Astrocyte (in vitro differentiated cells and primary cell): ENCODE results near the gene MATN3. TPM values are rescaled to one million over a fixed set of nuclear protein-coding genes. Genes with fewer than 3 reads are reported as not detected.

Experiments
- DNase-seq: peaks from one replicate; pipeline ENCODE4 v3.0.0-alpha.2; 2010; ENCODE audit warnings: low read depth
- FAIRE-seq: peaks from 2 replicates; lab custom pipeline; 2011; peaks lifted over from hg19 to GRCh38; lab: Jason Lieb, UNC
- H2AFZ ChIP-seq: 2 replicates; pipeline ENCODE4 v1.6.0; 2012; ENCODE audit warnings: low read depth, low read length, inconsistent platforms
- H3K27ac ChIP-seq: 2 replicates; pipeline ENCODE4 v1.5.1; 2011; ENCODE audit warnings: low read depth, low read length, inconsistent platforms
- H3K27me3 ChIP-seq: 2 replicates; pipeline ENCODE4 v1.6.0; 2011; ENCODE audit warnings: low read length, inconsistent platforms; ENCODE audit not compliant: insufficient read depth
- H3K36me3 ChIP-seq: 2 replicates; pipeline ENCODE4 v1.5.1; 2011; ENCODE audit warnings: low read length, inconsistent platforms; ENCODE audit not compliant: insufficient read depth
- H3K4me1 ChIP-seq: 2 replicates; pipeline ENCODE4 v1.5.1; 2011; ENCODE audit warnings: low read length, inconsistent platforms; ENCODE audit not compliant: insufficient read depth
- H3K4me2 ChIP-seq: 2 replicates; pipeline ENCODE4 v1.6.0; 2012; ENCODE audit warnings: low read length, inconsistent platforms
- H3K4me3 ChIP-seq: 2 replicates; pipeline ENCODE4 v1.5.1; 2011; ENCODE audit warnings: low read depth, mild to moderate bottlenecking, low read length, inconsistent platforms; ENCODE audit not compliant: insufficient read depth
- H3K79me2 ChIP-seq: 2 replicates; pipeline ENCODE4 v1.6.0; 2012; ENCODE audit warnings: mild to moderate bottlenecking, low read length, inconsistent platforms; ENCODE audit not compliant: insufficient read depth
- H3K9ac ChIP-seq: 2 replicates; pipeline ENCODE4 v1.6.0; 2012; ENCODE audit warnings: mild to moderate bottlenecking, low read length, inconsistent platforms
- H3K9me3 ChIP-seq: 2 replicates; pipeline ENCODE4 v1.5.1; 2012; ENCODE audit warnings: low read depth, mild to moderate bottlenecking, low read length, inconsistent platforms; ENCODE audit not compliant: insufficient read depth
- H4K20me1 ChIP-seq: 2 replicates; pipeline ENCODE4 v1.6.0; 2012; ENCODE audit warnings: low read length, inconsistent platforms; ENCODE audit not compliant: insufficient read depth
- H3K27ac Mint-ChIP-seq: one replicate; pipeline ENCODE4 v1.8.0; 2021; ENCODE audit warnings: mild to moderate bottlenecking, mixed read lengths; ENCODE audit not compliant: unreplicated experiment
- H3K27me3 Mint-ChIP-seq: one replicate; pipeline ENCODE4 v1.8.0; 2021; ENCODE audit warnings: low read depth, mixed read lengths; ENCODE audit not compliant: unreplicated experiment
- H3K36me3 Mint-ChIP-seq: one replicate; pipeline ENCODE4 v1.8.0; 2021; ENCODE audit warnings: low read depth, mixed read lengths; ENCODE audit not compliant: unreplicated experiment
- H3K4me1 Mint-ChIP-seq: one replicate; pipeline ENCODE4 v1.8.0; 2021; ENCODE audit warnings: low read depth, mixed read lengths; ENCODE audit not compliant: unreplicated experiment
- H3K4me3 Mint-ChIP-seq: one replicate; pipeline ENCODE4 v1.8.0; 2021; ENCODE audit warnings: mild to moderate bottlenecking, moderate library complexity, mixed read lengths; ENCODE audit not compliant: unreplicated experiment
- H3K9me3 Mint-ChIP-seq: one replicate; pipeline ENCODE4 v1.8.0; 2021; ENCODE audit warnings: mild to moderate bottlenecking, mixed read lengths; ENCODE audit not compliant: unreplicated experiment
- CTCF ChIP-seq: IDR thresholded peaks from 2 replicates; pipeline ENCODE4 v1.5.1; 2011; ENCODE audit warnings: low read depth, mild to moderate bottlenecking, inconsistent platforms, low read length, moderate library complexity; ENCODE audit not compliant: insufficient read depth
- EZH2 ChIP-seq: IDR thresholded peaks from 2 replicates; pipeline ENCODE4 v1.6.1; 2012; ENCODE audit warnings: mild to moderate bottlenecking, low read length, inconsistent platforms; ENCODE audit not compliant: insufficient read depth
- total RNA-seq: library from RNA; stranded (reverse); gene quantifications from 2 replicates; pipeline ENCODE4 v1.2.1, GENCODE V29; 2021

Gene MATN3
- total RNA-seq, 1 donor from 2014 or later = 13.3 TPM

GRCh38 chr2:19942199-19942598 lies 70.3 kb downstream of the MATN3 start:
- H3K36me3 ChIP-seq = peaks cover 9% of the 10 kb centered on the region
- Mint-ChIP-seq H3K9me3 (no peaks in the 10 kb centered on the region), H3K27ac (no peak overlapping the region), H3K36me3 (peaks cover 3% of the 10 kb centered on the region), H3K4me1 (no peaks in the 10 kb centered on the region), H3K27me3 (no peaks in the 10 kb centered on the region), H3K4me3 (no peak overlapping the region)
- no peak for FAIRE-seq
- no peaks in the 10 kb centered on the region for H4K20me1 ChIP-seq
- H3K4me3 ChIP-seq = no peak overlapping the region
- no peaks in the 10 kb centered on the region for H3K27me3 ChIP-seq
- H3K27ac ChIP-seq = no peak overlapping the region
- no peak overlapping the region for H3K4me2 ChIP-seq
- no peak for DNase-seq
- H3K79me2 ChIP-seq = no peaks in the 10 kb centered on the region
- no peak overlapping the region for H3K9ac ChIP-seq
- no peak for TF ChIP-seq EZH2
- TF ChIP-seq CTCF = no peak
- H2AFZ ChIP-seq = no peak overlapping the region
- no peaks in the 10 kb centered on the region for H3K9me3 ChIP-seq
- no peaks in the 10 kb centered on the region for H3K4me1 ChIP-seq

Other genes with a start within 250 kb of the MATN3 start
- gene TTC32, start 110.7 kb downstream of the MATN3 start, total RNA-seq = 3.9 and 4.2 TPM in 2 replicates
- 9.1 and 9.6 TPM in 2 replicates for gene WDR35, start 22.6 kb downstream of the MATN3 start, total RNA-seq
- gene LAPTM4A, start 39.0 kb upstream of the MATN3 start, total RNA-seq = 300 and 337 TPM in 2 replicates
- gene SDC1, start 212.5 kb upstream of the MATN3 start, total RNA-seq = 74.3 and 92.7 TPM in 2 replicates